Fibroblast of lung (primary cell): Measurements from ENCODE around the gene CHAT. TPM values are rescaled to one million over a fixed set of nuclear protein-coding genes. Genes with fewer than 3 reads are reported as not detected.

Experiments used
- DNase-seq, 2 donors: peaks; one replicate each; pipeline versions ENCODE4 v3.0.0 to v3.0.0-alpha.2; 2010; ENCODE audit warnings: low read depth in 2 of 2
- H2AFZ ChIP-seq: 2 replicates; pipeline ENCODE4 v1.5.1; 2012; ENCODE audit warnings: low read length, control low read depth, inconsistent platforms
- H3K27ac ChIP-seq: 2 replicates; pipeline ENCODE4 v1.5.1; 2011; ENCODE audit warnings: low read length, control low read depth; ENCODE audit not compliant: insufficient read depth
- H3K27me3 ChIP-seq: 2 replicates; pipeline ENCODE4 v1.5.1; 2011; ENCODE audit warnings: mild to moderate bottlenecking, low read length; ENCODE audit not compliant: control insufficient read depth, insufficient read depth
- H3K36me3 ChIP-seq: 2 replicates; pipeline ENCODE4 v1.5.1; 2011; ENCODE audit warnings: low read length; ENCODE audit not compliant: control insufficient read depth, insufficient read depth
- H3K4me1 ChIP-seq: 2 replicates; pipeline ENCODE4 v1.5.1; 2011; ENCODE audit warnings: low read length; ENCODE audit not compliant: control insufficient read depth, insufficient read depth; ENCODE audit errors: extremely low read depth
- H3K4me2 ChIP-seq: 2 replicates; pipeline ENCODE4 v1.5.1; 2011; ENCODE audit warnings: low read length, control low read depth; ENCODE audit not compliant: insufficient read depth; ENCODE audit errors: extremely low read depth
- H3K4me3 ChIP-seq, 4 experiments: fragments of 200-600 bp in 1 of 4; sonication (generic) in 1 of 4; replicated peaks in 1 of 4; 2 replicates each; pipeline ENCODE4 v1.5.1; 2011 to 2016; ENCODE audit warnings: low read length in 4 of 4, low read depth in 3 of 4, mild to moderate bottlenecking in 3 of 4, control low read depth in 2 of 4, inconsistent platforms in 1 of 4, mixed read lengths in 1 of 4; ENCODE audit not compliant: insufficient read depth in 1 of 4; ENCODE audit errors: control extremely low read depth in 1 of 4
- H3K79me2 ChIP-seq: 2 replicates; pipeline ENCODE4 v1.5.1; 2012; ENCODE audit warnings: mild to moderate bottlenecking, low read length, inconsistent platforms; ENCODE audit not compliant: control insufficient read depth, insufficient read depth
- H3K9ac ChIP-seq: 2 replicates; pipeline ENCODE4 v1.5.1; 2011; ENCODE audit warnings: mild to moderate bottlenecking, low read length, control low read depth; ENCODE audit not compliant: insufficient read depth
- H3K9me3 ChIP-seq: 2 replicates; pipeline ENCODE4 v1.5.1; 2012; ENCODE audit warnings: low read depth, low read length; ENCODE audit not compliant: control insufficient read depth, insufficient read depth
- H4K20me1 ChIP-seq: 2 replicates; pipeline ENCODE4 v1.5.1; 2011; ENCODE audit warnings: low read length; ENCODE audit not compliant: control insufficient read depth, insufficient read depth; ENCODE audit errors: extremely low read depth
- EZH2 ChIP-seq: IDR thresholded peaks from 2 replicates; pipeline ENCODE4 v1.5.1; 2012; ENCODE audit warnings: low read length, control low read depth, mild to moderate bottlenecking; ENCODE audit errors: missing control alignments
- polyA plus RNA-seq, 2 donors: library from polyadenylated mRNA; depleted of rRNA in 1 of 2; stranded (reverse) in 1 of 2; unstranded in 1 of 2; fragments of >200 nt; gene quantifications; 2 replicates each; pipeline ENCODE4 v1.2.1, GENCODE V29; 2011 to 2012; ENCODE audit warnings: missing spikeins in 1 of 2
- total RNA-seq: library from RNA; depleted of rRNA; stranded (reverse); fragments of >200 nt; gene quantifications from 2 replicates; pipeline ENCODE4 v1.2.1, GENCODE V29; 2014
- TF ChIP-seq, protein P1 (sequence below), 2 donors: IDR thresholded peaks in 1 of 2; conservative IDR thresholded peaks in 1 of 2; 1 replicate in 1 of 2; 2 replicates in 1 of 2; pipeline ENCODE4 v1.5.1; 2011 to 2012; ENCODE audit warnings: low read length in 2 of 2, control low read depth in 1 of 2, inconsistent platforms in 1 of 2, low read depth in 1 of 2, mild to moderate bottlenecking in 1 of 2

CHAT gene
- total and polyA plus RNA-seq, 2 donors (not counting 1 experiment from before 2014, with no cell fraction given): not detected

DNA sequence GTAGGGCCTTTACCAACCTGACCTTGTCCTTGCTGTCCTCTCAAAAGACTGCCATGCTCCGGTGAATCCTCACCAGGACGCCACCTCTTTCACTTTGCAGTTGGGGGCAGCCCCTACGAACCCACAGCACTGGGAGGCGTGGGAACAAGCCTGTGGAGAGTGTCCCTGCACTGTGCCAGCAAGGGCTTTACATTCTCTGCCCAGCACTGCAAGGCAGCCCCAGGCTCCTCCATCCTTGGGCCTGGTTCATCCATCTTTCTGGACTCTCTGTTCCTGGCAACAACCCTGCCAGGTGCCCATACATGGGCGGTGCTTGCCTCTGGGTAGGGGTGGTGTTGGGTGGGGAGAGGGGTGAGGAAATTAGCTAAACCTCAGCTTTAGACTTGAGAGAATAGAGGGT lies 1.4 kb downstream of the CHAT start:
- Histone ChIP-seq H3K79me2 (no peaks in the 10 kb centered on the region), H3K9ac (no peak overlapping the region), H4K20me1 (no peaks in the 10 kb centered on the region), H3K9me3 (no peaks in the 10 kb centered on the region), H3K27me3 (peaks cover 49% of the 10 kb centered on the region), H3K4me3 (no peak overlapping the region), H3K4me2 (no peak overlapping the region), H3K27ac (no peak overlapping the region), H2AFZ (no peak overlapping the region), H3K36me3 (no peaks in the 10 kb centered on the region), H3K4me1 (no peaks in the 10 kb centered on the region)
- DNase-seq: no peak
- TF ChIP-seq, protein P1, sequence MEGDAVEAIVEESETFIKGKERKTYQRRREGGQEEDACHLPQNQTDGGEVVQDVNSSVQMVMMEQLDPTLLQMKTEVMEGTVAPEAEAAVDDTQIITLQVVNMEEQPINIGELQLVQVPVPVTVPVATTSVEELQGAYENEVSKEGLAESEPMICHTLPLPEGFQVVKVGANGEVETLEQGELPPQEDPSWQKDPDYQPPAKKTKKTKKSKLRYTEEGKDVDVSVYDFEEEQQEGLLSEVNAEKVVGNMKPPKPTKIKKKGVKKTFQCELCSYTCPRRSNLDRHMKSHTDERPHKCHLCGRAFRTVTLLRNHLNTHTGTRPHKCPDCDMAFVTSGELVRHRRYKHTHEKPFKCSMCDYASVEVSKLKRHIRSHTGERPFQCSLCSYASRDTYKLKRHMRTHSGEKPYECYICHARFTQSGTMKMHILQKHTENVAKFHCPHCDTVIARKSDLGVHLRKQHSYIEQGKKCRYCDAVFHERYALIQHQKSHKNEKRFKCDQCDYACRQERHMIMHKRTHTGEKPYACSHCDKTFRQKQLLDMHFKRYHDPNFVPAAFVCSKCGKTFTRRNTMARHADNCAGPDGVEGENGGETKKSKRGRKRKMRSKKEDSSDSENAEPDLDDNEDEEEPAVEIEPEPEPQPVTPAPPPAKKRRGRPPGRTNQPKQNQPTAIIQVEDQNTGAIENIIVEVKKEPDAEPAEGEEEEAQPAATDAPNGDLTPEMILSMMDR (conservative IDR thresholded peaks at IDR 0.05 in 1 of 2, IDR thresholded peaks at IDR 0.05 in 1 of 2; ENCODE audit: low read depth in 1 of 2, low read length in 2 of 2): no peak
- TF ChIP-seq EZH2: no peak

DNA sequence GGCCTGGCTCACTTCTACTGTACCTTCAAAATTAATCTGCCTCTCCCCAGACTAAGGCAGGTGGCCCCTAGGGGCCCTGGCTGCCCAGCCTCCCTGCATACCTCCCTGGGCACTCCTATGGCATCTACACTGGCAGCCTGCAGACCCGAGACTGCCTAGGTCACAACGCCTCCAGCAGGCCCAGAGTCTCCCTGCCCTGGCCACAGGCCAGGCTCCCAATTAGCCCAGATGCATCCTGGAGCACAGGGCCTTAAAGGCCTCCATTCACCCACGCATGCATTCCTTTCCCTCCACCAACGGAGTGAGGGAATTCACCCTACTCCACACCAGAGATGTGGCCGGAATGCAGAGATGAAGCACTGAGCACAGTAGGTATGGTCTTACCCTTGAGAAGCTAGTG lies 1.9 kb downstream of the CHAT start:
- DNase-seq: no peak
- TF ChIP-seq, protein P1 (conservative IDR thresholded peaks at IDR 0.05 in 1 of 2, IDR thresholded peaks at IDR 0.05 in 1 of 2; ENCODE audit: low read depth in 1 of 2, low read length in 2 of 2): no peak
- TF ChIP-seq EZH2: no peak
- Histone ChIP-seq H3K4me3 (no peak overlapping the region), H3K27me3 (peaks cover 48% of the 10 kb centered on the region), H3K27ac (no peak overlapping the region), H3K9ac (no peak overlapping the region), H3K4me1 (no peaks in the 10 kb centered on the region), H3K9me3 (no peaks in the 10 kb centered on the region), H2AFZ (no peak overlapping the region), H3K79me2 (no peaks in the 10 kb centered on the region), H4K20me1 (no peaks in the 10 kb centered on the region), H3K36me3 (no peaks in the 10 kb centered on the region), H3K4me2 (no peak overlapping the region)

- H3K4me2 ChIP-seq: no peak overlapping the region
- TF ChIP-seq, protein P1 (conservative IDR thresholded peaks at IDR 0.05 in 1 of 2, IDR thresholded peaks at IDR 0.05 in 1 of 2; ENCODE audit: low read depth in 1 of 2, low read length in 2 of 2): no peak
- no peak for TF ChIP-seq EZH2
- H4K20me1 ChIP-seq: no peaks in the 10 kb centered on the region
- no peaks in the 10 kb centered on the region for H3K9me3 ChIP-seq
- H3K27me3 ChIP-seq: peaks cover 39% of the 10 kb centered on the region
- H3K4me3 ChIP-seq: no peak overlapping the region
- no peak for DNase-seq
- no peaks in the 10 kb centered on the region for H3K79me2 ChIP-seq
- no peak overlapping the region for H2AFZ ChIP-seq
- no peak overlapping the region for H3K9ac ChIP-seq
- no peak overlapping the region for H3K27ac ChIP-seq
- no peaks in the 10 kb centered on the region for H3K36me3 ChIP-seq
- no peaks in the 10 kb centered on the region for H3K4me1 ChIP-seq
These were observed 2.7 kb downstream of the CHAT start for GRCh38 chr10:49616421-49617101.
